GM10266 (cell line): ENCODE data around the gene CIP2A.

Source experiments
- DNase-seq: peaks from one replicate; pipeline ENCODE4 v3.0.0; 2012; ENCODE audit errors: extremely low spot score
- TF ChIP-seq, protein P1 (sequence below): IDR thresholded peaks from 2 replicates; pipeline ENCODE4 v1.5.1; 2012; ENCODE audit warnings: mild to moderate bottlenecking, low read depth; ENCODE audit not compliant: control insufficient read depth, insufficient read depth; ENCODE audit errors: missing control alignments

CIP2A gene

GRCh38 chr3:108528459-108529252 is 60.6 kb downstream of the CIP2A start:
- TF ChIP-seq, protein P1, sequence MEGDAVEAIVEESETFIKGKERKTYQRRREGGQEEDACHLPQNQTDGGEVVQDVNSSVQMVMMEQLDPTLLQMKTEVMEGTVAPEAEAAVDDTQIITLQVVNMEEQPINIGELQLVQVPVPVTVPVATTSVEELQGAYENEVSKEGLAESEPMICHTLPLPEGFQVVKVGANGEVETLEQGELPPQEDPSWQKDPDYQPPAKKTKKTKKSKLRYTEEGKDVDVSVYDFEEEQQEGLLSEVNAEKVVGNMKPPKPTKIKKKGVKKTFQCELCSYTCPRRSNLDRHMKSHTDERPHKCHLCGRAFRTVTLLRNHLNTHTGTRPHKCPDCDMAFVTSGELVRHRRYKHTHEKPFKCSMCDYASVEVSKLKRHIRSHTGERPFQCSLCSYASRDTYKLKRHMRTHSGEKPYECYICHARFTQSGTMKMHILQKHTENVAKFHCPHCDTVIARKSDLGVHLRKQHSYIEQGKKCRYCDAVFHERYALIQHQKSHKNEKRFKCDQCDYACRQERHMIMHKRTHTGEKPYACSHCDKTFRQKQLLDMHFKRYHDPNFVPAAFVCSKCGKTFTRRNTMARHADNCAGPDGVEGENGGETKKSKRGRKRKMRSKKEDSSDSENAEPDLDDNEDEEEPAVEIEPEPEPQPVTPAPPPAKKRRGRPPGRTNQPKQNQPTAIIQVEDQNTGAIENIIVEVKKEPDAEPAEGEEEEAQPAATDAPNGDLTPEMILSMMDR: no peak

DNA sequence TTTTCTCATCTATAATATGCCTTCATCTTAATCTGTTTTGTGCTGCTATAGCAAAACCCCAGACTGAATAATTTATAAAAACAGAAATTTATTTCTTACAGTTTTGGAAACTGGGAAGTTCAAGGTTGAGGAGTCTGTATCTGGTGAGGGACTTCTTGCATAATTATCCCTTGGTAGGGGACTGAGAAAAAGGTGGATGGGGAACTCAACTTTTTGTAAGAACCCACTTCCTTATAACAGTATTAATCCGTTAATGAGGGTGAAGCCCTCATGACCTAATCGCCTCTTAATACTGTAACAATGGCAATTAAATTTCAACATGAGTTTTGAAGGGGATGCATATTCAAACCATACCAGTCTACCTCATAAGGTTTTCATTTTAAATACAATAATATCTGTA is 61.4 kb downstream of the CIP2A start:
- no peak for DNase-seq

More at GRCh38 chr3:108528459-108529252, 60.6 kb downstream of the CIP2A start:
- DNase-seq: peak; percentile 30

DNA sequence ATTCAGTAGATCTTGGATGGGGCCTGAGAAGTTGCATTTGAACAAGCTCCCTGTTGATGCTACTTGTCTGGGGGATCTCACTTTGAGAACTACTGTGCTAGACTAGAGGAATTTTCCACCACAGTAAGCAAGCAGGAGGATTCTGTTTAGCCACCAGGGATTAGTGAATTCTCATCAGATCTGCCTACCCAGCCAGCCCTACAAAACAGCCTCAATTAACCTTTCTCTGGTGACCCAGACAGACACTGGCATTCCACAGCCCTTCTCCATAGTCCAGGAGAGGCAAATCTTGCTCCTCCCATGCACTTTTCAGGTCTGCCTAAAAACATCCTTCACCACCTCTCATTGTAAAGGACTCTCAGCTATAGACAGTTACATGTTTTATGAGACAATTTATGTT is 62.1 kb downstream of the CIP2A start:
- no peak for DNase-seq
- TF ChIP-seq, protein P1: no peak

More for the DNA sequence above, 61.4 kb downstream of the CIP2A start:
- TF ChIP-seq, protein P1: no peak

DNA sequence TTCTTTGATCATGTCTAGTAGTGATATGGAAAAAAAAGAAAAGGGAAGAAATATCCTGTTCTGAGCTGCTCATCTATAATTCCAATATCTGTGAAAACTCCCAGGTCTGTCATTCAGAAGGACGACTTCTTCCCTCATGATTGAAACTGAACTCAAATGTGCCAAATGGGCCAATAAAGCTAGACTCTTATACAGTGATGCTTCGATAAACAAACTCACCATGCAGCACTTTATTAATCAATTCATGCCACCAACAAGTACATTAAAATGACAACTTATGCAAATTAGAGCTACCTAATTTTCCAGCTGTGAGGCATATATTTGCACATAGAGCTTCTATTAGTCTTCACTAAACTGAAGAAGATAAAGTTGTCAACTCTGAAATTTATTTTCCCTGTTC is 63.3 kb downstream of the CIP2A start:
- TF ChIP-seq, protein P1: no peak
- DNase-seq: no peak

- no peak for DNase-seq
- TF ChIP-seq, protein P1: no peak
Observed at GRCh38 chr3:108525256-108525655, 64.0 kb downstream of the CIP2A start.

GRCh38 chr3:108524537-108524936 is 64.7 kb downstream of the CIP2A start:
- no peak for DNase-seq

GRCh38 chr3:108518895-108519294 is 70.3 kb downstream of the CIP2A start:
- DNase-seq: no peak
- TF ChIP-seq, protein P1: no peak

More at GRCh38 chr3:108524537-108524936, 64.7 kb downstream of the CIP2A start:
- TF ChIP-seq, protein P1: no peak
